NOMO-1 treated with DMSO at 0.1 percent for 48 hours (cell line): ENCODE results near the gene EPHB1.

Source experiments
- DNase-seq: peaks from one replicate; lab custom pipeline; 2025; ENCODE audit not compliant: unreplicated experiment; lab: John Stamatoyannopoulos, UW

EPHB1 gene

DNA sequence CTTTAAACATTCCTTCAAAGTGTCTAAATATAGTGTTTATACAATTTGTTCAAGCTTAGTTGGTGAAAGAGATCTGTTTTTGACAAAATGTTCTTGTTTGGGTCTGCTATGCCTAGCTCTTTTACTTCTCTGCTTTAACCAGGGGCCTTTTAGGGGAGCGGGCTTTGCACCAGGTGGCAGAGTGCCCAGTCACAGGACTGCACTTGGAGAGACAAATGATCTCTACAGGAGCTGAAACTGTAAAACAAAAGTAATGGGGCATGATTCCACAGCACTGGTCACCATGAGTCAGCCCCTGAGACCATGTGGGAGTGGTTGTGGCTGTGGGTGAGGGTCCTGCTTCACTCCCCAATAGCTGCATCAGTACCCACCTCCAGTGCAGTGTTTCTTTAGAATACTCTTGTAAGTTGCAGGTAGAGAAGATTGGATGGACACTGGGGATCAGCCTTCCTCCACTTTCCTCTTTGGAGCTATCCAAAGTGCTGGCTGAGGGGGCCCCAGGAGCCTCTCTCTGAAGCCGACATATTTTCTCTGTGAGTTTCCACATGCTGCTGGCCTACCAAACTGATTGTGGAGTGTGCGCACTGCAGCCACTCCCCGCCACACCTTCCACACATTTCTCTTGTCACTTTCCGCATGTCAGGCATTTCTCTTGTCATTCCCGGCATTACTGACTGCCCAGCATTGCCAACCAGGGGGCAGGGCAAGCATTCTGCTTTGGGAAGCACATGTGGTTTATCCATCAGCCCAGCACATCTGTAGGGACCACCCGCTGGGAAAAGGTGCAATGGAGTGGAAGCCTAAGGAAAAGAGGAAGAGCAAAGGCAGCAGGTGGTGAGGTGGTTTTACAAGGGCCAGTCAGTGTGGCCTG lies 110.0 kb downstream of the EPHB1 start:
- no peak for DNase-seq

DNA sequence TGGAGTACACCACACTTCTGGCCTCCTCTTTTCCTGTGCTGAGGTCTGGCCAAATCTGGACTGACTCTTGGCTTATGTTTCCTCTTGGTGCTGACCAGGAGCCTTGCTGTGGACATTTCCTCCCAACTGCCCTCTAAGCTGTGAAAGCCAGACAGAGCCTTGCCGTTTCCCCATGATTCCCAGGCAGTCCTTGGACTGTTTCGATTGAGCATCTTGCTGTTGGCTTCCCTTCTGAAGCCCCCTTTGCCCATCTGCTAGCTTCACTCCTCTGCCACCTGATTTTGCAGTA lies 110.5 kb downstream of the EPHB1 start:
- no peak for DNase-seq

DNA sequence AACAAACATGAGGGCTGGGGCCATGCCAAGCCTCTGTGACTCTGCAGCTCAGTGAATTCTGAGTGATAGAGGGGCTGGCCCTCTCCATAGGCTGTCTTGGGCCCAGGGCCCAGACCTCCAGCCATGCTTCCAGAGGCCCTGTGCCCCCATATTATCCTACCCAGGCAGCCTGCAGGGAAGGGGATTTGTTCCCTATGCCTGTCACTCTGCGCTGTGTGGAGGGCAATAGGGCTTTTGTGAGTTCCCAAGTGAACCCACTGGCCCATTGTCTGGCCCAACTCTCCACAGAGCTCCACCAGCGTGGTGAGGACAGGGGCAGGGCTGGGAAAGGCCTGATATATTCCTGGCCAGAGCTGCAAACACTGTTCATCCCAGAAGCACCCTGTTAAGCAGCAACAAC lies 113.2 kb downstream of the EPHB1 start:
- DNase-seq: no peak

DNA sequence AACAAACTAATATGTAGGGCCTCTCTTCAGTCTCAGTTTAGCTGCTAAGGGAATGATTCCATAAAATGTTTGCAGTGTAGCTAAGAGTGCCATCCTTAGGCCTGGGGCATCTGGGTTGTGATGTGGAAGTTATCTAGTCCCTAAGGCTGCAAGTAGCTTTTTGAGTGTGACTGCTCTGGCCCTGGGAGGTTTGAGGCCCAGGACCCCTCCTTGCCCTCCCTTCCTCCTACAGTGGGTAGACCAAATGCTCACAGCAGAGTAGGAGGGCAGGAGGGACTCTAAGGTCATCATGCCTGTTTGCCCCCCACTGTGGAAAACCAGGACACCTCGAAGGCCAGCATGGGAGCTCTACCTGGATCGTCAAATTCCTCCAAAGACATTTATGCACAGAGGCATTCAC lies 115.0 kb downstream of the EPHB1 start:
- DNase-seq: no peak

DNA sequence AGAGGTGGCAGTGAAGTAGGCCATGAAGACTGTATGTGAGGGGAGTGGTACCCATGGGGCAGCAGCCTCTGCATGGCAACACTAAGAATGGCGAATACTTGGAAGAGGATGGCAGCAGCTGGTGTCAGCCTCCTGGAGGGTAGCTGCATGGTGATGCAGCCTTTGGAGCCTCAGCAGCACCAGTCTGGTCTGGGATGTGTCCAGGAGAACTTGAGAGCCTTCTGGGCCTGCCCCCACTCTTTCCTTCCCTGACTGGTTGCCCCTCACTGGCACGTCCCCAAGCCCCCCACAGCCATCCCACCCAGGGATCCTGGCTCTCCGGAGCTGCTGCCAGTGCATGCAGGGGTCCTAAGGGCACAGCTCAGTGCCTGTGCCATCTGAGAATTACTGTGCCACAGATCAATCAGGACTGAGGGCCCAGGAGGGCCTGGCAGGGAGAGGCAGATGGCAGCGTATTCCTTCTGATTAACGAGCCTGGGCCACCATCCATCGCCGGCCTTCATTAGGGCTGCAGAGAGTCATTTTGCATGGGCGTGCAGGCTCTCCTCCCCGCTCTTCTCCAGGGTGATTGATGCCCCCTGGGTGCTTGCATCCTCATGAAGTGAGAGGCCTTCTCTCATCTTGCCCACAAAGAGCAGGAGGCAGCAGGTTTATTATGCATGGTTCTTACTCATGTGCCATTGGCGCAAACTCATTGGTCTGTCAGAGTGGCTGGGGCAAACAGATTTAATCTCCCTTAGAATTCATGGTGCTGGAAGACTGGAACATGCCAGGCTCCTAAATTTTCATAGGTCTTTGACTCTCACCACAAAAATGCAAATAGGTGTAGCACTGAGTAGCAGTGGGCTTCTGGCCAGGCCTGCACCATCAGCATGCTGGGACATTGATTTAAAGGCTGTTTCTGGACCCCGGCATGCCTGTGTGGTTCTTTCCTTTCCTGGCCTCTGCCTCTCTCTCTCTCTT lies 116.8 kb downstream of the EPHB1 start:
- no peak for DNase-seq

DNA sequence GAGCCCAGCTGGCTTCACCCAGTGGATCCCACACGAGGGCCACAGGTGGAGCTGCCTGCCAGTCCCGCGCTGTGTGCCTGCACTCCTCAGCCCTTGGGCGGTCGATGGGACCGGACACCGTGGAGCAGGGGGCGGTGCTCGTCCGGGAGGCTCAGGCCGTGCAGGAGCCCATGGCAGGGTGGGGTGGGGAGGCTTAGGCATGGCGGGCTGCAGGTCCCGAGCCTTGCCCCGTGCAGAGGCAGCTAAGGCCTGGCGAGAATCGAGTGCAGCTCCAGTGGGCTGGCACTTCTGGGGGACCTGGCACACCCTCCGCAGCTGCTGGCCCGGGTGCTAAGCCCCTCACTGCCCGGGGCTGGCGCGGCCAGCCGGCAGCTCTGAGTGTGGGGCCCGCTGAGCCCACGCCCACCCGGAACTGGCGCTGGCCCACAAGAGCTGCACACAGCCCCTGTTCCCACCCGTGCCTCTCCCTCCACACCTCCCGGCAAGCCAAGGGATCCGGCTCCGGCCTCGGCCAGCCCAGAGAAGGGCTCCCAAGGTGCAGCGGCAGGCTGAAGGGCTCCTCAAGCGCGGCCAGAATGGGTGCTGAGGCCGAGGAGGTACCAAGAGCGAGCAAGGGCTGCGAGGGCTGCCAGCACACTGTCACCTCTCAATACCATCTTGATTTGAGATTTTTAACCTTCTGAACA lies 121.4 kb downstream of the EPHB1 start:
- no peak for DNase-seq

DNA sequence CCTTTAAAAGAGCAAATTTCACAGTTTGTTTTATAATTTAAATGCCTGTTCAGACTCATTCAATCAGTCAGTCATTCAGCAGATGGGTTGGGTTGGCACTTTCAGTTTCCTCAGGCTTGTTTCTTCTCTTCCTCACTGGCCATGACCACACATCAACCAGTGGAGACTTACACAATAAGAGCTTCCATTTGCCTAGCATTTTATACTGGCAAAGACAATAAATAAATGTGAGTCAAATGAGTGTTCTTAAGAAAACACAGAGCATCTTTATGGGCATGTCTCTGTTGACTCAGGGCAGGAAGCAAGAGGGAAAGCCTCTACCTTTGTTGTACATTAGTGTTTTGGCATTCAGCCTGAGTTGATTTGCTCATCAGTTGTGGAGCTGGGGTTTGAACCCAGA lies 122.6 kb downstream of the EPHB1 start:
- peak; percentile 15 for DNase-seq

DNA sequence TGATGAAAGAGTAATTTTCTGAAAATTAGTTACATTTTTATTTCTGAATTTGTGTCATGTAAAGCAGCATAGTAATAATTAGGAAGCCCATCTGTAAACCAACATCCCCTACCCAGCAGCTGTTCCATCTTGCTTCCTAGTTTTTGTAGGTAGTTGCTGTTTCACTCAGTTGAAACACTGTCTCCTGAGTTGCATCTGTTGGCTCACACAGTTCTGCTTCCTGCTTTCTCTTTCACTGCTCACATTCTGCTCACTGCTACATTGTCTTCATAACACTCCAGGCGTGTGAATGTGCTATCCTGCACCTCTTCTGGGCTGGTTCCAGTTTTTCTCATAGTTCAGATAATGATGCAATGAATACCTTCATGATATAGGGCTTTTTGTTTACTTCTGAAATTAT lies 123.4 kb downstream of the EPHB1 start:
- peak; percentile 68 for DNase-seq

DNA sequence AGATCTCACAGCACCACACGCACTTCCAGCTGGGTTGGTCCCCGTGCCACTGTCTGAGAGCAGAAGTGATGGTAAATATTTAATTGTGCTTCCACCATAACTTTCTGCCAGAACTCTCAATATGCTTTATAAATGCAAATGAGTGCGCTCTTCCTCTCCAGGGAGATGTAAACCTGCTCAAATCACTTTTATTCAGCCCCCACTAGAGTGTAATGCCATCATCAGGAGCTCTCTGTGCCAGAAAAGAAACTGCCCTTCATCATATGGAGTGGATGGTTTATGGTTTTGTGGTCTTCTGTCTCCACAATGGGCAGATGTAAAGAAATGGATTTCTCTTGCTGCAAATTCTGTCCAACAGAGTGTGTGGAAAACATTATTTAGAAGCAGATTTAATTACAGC lies 127.0 kb downstream of the EPHB1 start:
- no peak for DNase-seq

DNA sequence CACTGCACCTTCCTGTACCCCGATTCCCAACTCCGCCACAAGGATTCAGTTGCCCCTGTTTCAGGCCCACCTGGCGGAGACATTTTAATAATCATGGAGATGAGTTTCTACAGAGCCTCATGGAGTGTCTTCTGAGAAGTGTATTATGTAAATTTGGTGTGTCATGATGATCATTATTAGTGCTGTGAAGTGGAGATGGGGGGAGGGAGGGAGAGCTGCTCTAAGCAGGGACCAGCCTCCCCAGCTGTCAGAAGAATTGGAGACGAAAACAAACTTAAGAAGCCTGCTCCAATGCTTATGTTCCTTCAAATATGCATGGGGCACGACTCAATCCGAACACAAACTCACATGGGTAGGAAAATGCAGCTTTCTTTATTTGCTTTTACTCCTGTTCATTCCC lies 127.8 kb downstream of the EPHB1 start:
- no peak for DNase-seq

DNA sequence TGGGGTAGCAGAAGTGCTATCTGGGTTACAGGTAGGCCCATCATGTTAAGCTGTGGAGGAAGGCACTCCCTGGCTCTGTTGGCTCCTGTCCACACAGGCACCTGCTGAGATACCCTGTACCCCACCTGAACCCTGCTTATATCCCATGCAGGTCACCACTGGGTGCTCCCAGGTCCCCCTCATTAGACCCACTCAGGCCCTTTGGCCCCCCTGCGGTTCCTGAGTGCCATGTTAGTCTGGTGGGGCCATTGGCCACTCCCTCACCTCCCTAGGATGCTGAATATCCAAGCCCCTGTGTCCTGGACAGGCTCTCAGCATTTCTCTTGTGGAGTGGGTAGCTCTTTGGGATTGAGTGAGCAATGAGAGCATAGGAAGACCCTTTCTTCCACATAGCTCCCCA lies 128.2 kb downstream of the EPHB1 start:
- DNase-seq: no peak

DNA sequence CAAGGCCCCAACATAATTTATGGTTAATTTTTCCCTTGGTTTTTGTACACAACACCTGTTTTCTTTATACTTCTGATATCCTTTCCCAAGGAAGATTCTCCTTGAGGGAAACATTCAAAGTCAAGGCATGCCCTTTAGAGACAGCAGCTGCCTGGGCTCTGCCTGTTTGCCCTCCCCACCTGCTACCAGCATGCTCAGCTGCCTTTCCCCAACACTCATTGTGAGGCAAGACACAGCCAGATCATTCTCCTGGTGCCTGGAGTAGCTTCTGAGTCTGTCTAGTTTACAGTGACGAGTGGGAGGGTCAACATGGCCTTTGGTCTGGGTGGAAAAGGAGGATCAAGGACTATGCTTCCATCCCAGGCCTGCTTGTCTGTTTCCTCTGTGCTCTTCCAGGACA lies 132.5 kb downstream of the EPHB1 start:
- no peak for DNase-seq

DNA sequence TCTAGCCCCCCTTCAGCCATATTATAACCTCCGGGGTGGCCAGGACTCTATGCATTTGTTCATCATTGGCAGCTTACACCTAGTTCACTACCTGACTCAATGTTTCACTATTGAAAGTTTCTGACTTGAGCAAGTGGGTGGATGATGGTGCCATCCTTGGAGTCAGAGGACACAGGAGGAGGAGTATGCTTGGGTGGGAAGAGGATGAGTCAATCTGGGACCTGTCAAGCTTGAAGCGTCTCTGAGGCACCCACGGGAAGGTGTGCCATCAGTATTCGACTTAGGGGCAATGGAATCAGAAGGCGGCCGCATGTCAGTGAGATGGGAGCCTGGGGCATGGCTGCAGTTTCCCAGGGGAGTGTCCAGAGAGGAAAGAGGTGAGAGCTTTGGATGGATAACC lies 133.3 kb downstream of the EPHB1 start:
- no peak for DNase-seq

DNA sequence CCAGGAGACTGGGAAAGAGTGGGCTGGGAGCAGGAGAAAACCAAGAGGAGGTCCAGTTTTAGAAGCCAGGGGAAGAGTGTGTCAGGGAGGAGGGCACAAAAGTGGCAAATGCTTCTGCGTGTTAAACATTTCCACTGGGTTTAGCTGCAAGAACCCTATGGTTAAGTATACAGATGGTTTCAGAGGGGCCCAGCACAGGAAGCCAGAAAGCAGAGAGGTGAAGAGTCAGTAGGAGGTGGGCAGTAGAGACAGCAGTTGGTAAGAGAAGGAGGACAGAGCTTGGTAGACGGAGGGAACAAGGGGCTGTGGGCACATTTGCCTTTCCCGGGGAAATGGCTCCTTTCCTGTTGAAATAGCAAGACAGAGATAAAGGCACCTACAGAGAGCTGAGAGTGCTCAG lies 133.8 kb downstream of the EPHB1 start:
- DNase-seq: no peak

DNA sequence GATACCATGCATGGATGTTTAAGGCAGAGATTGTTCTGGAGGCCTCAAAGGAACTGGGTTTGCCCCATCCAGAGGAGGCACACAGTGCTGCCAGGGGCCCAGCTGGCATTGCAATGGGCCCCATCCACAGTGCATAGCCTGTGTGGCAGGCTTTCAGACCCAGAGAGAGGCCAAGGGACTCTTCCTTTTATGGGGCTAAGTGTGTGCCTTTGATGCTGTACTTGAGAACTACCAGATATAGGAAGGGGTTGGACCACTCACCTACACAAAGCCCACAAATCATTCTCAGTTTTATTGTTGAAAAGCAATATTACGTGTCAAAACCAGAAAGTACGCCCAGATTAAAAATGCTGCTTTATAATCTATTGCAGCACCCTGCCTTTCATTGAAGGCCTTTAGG lies 134.9 kb downstream of the EPHB1 start:
- no peak for DNase-seq

DNA sequence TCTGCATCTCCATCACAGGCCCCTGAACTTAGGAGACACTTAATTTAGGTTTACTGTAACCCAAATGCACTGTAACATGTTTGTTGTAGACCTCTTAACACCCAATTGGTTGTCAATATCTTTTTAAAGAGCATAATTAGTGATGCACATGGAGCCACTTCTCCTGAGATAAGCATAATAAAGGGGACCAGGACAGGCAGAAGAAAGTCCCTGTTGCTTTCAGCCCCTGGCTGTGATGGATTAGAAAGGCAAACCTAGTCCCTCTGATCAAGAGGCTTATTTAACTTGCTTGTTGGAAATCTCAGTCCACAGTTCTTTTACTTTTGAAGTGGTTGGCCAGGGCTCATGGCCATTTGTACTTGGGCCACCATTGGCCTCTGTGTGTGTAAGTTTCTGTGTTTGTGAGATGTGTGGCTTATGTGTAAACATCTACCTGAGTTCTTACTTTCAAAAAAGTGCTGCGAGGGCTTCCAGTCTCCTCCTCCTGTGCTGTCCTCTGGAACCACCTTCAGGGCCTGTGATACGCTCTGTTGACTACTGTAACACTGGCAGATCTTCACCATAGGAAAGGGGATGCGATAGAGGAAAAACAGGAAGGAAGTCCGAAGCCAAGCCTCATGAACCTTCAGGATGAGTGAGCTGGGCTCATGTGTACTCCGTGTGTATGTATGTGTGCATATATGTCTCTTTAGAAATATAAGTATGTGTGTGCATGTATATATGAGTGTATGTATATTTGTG lies 136.2 kb downstream of the EPHB1 start:
- DNase-seq: peak; percentile 50

DNA sequence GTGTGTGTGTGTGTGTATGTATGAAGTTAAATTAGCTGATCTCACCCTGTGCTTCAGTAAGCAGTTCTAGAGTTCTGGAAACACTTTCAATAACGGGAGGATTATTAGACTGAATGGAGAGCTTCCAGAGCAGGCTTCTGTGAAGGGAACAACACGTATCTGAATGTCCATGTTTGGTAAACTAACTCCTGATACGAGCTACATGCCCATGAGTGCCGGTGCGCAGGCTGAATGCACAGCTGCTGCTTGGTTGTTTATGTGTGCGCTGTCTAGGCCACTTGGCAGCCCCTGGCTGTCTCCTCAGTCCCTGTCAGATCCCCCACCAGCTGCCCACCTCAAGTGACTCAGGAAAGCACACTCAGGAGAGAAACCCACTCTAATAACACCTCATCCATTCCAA lies 137.0 kb downstream of the EPHB1 start:
- no peak for DNase-seq

DNA sequence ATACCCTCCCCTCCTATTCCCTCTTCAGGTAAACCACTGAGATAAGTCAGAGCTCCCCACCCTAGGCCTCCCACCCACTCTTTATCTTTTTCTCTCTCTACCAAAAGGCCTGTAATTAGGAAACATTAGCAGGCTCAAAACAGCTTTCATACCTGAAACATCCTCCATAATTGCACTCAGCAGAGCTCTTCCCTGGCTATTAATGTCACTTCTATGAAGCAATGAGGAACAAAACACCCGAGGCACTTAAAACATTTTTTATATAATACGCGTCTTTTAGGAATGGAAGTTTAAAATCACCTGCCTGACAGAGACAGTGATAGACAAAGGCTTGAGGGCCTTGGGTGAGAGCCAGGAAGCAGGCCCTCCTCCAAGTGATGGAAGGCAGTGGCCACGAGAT lies 138.9 kb downstream of the EPHB1 start:
- DNase-seq: no peak

DNA sequence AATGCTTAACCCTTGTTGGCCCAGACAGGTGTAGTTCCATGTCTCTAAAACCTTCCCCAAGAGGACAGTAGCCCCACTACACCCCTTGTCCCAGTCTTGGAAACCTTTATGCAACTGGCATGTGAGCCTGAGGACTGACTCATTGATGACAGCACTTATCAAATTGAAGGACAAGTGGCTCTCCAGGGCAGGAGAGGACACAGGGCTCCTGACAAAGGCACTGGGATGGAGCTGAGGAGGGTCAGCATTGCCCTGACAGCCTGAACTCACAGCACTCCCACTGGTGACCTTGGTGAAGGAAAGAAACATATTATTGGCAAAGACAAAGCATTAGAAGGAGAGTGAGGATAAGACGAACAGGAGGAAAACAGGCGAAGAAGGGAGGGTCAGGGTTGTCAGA lies 139.9 kb downstream of the EPHB1 start:
- DNase-seq: no peak

DNA sequence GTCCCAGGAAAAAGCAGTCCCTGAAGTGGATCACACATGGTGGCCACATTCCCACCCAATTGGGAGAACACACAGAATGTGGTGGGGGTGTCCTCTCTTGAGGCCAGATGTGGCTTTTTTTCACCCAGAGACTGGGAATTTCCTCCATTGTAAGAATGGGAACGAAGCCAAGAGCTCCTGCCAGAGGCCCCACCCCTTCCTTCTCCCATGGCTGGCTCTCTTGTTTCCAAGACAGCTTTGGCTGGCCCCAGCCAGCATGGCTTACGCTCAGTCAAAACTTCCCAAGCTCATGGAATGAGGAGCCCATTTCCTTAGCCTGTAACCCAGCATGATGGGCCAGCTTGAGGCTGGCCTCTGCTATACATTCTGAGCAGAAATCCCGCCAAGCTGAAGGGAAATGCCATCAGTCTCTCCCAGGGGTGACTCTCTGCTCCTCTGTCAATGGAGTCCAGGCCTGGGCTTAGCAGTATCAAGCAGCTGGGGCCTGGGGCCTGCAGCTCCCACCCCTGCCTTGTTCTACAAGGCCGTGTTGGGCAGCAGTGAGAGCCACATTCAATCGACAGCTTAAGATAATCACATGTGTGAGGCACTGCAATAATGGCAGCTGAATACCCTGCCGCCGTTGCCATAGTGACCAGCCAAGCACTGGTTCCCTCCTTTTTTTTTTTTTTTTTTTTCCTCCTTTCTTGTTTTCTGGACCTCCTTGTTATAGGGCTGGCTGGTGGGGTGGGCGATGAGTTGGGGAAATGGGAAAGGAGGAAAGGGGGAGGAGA lies 142.4 kb downstream of the EPHB1 start:
- DNase-seq: no peak
